ENCODE results near the gene FAM124B. TPM values are rescaled to one million over a fixed set of nuclear protein-coding genes. Genes with fewer than 3 reads are reported as not detected.
A peak's percentile ranks its signal among the peaks of the same experiment; 100 is the strongest.

Gene FAM124B
- total RNA-seq, 1 donor from 2014 or later, result not detected

DNA sequence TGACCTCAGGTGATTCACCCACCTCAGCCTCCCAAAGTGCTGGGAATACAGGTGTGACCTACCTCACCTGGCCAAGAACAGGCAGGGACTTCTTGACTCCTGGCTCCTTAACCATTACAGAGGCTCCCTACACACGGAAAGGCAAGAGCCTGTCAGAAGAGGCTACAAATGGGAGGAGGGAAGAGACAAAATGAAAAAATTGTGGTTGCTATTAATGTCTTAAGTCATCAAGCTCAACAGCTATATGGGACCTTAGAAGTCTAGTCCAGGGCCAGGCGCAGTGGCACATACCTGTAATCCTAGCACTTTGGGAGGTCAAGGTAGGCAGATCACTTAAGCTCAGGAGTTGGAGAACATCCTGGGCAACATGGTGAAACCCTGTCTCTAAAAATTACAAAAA, 11.5 kb upstream of the FAM124B start:
- no peak for DNase-seq (ENCODE audit: extremely low spot score, unreplicated experiment)
- TF ChIP-seq, protein P1, sequence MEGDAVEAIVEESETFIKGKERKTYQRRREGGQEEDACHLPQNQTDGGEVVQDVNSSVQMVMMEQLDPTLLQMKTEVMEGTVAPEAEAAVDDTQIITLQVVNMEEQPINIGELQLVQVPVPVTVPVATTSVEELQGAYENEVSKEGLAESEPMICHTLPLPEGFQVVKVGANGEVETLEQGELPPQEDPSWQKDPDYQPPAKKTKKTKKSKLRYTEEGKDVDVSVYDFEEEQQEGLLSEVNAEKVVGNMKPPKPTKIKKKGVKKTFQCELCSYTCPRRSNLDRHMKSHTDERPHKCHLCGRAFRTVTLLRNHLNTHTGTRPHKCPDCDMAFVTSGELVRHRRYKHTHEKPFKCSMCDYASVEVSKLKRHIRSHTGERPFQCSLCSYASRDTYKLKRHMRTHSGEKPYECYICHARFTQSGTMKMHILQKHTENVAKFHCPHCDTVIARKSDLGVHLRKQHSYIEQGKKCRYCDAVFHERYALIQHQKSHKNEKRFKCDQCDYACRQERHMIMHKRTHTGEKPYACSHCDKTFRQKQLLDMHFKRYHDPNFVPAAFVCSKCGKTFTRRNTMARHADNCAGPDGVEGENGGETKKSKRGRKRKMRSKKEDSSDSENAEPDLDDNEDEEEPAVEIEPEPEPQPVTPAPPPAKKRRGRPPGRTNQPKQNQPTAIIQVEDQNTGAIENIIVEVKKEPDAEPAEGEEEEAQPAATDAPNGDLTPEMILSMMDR (IDR thresholded peaks at IDR 0.05), result no peak
- H3K9me3 Mint-ChIP-seq (ENCODE audit: unreplicated experiment), result no peaks in the 10 kb centered on the region
- H3K4me3 Mint-ChIP-seq (ENCODE audit: unreplicated experiment), result no peak overlapping the region
- peaks cover 4% of the 10 kb centered on the region for H3K27me3 Mint-ChIP-seq (ENCODE audit: unreplicated experiment)
- no peaks in the 10 kb centered on the region for H3K36me3 Mint-ChIP-seq (ENCODE audit: unreplicated experiment)
- H3K4me1 Mint-ChIP-seq (ENCODE audit: unreplicated experiment), result no peaks in the 10 kb centered on the region
- H3K27ac Mint-ChIP-seq (ENCODE audit: unreplicated experiment), result no peak overlapping the region

DNA sequence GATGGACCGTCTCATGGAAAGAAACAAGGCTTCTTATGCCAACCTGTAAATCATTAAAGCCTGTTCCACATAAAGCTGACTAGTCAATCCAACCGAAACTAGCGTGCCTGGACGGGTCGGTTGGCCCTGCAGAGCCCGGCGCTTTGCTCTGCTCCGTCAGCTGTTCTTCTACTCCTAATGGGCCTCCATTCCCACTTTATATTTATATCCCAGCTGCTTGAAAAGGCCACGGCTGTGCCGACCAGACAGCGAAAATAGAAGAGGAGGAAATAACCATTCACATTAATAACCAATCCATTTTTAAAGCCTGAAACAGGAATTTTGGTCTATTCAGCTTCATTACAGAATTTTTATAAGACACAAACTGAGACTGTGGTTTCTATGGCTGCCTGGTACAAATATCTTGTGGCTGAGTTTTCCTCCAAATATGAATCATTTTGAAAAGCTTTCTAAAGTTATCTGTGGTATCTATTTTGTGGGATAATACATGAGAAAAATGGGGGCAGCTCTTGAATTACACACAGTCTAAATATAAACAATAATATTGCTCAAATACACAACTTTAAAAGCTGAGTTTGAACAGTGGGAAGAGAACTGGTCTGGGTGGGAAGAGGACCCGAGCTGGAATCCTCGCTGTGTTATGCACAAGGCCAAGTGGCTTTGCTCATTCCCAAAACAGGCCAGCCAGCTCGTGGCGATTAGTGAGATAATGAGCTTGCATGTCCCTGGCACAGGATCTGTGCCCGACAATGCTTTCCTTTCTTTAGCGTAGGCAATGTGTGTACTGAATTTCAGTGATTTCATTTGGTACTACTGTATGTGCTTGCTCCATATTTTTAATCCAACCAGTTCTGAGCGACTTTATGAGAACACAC, 10.5 kb upstream of the FAM124B start:
- no peaks in the 10 kb centered on the region for H3K4me1 Mint-ChIP-seq (ENCODE audit: unreplicated experiment)
- no peak overlapping the region for H3K27ac Mint-ChIP-seq (ENCODE audit: unreplicated experiment)
- H3K36me3 Mint-ChIP-seq (ENCODE audit: unreplicated experiment), result no peaks in the 10 kb centered on the region
- DNase-seq (ENCODE audit: extremely low spot score, unreplicated experiment), result peak; percentile 68
- H3K9me3 Mint-ChIP-seq (ENCODE audit: unreplicated experiment), result no peaks in the 10 kb centered on the region
- H3K27me3 Mint-ChIP-seq (ENCODE audit: unreplicated experiment), result peaks cover 4% of the 10 kb centered on the region
- no peak overlapping the region for H3K4me3 Mint-ChIP-seq (ENCODE audit: unreplicated experiment)
- TF ChIP-seq, protein P1 (IDR thresholded peaks at IDR 0.05), result no peak

GRCh38 chr2:224410946-224411561, 9.1 kb upstream of the FAM124B start:
- no peaks in the 10 kb centered on the region for H3K4me1 Mint-ChIP-seq (ENCODE audit: unreplicated experiment)
- H3K27ac Mint-ChIP-seq (ENCODE audit: unreplicated experiment), result no peak overlapping the region
- no peak for DNase-seq (ENCODE audit: extremely low spot score, unreplicated experiment)
- peaks cover 2% of the 10 kb centered on the region for H3K27me3 Mint-ChIP-seq (ENCODE audit: unreplicated experiment)
- TF ChIP-seq, protein P1 (IDR thresholded peaks at IDR 0.05), result no peak
- no peaks in the 10 kb centered on the region for H3K9me3 Mint-ChIP-seq (ENCODE audit: unreplicated experiment)
- H3K36me3 Mint-ChIP-seq (ENCODE audit: unreplicated experiment), result no peaks in the 10 kb centered on the region
- H3K4me3 Mint-ChIP-seq (ENCODE audit: unreplicated experiment), result no peak overlapping the region

- H3K9me3 Mint-ChIP-seq (ENCODE audit: unreplicated experiment), result no peaks in the 10 kb centered on the region
- DNase-seq (ENCODE audit: extremely low spot score, unreplicated experiment), result no peak
- H3K27me3 Mint-ChIP-seq (ENCODE audit: unreplicated experiment), result peaks cover 2% of the 10 kb centered on the region
- no peak overlapping the region for H3K27ac Mint-ChIP-seq (ENCODE audit: unreplicated experiment)
- no peaks in the 10 kb centered on the region for H3K36me3 Mint-ChIP-seq (ENCODE audit: unreplicated experiment)
- TF ChIP-seq, protein P1 (IDR thresholded peaks at IDR 0.05), result no peak
- H3K4me3 Mint-ChIP-seq (ENCODE audit: unreplicated experiment), result no peak overlapping the region
- H3K4me1 Mint-ChIP-seq (ENCODE audit: unreplicated experiment), result no peaks in the 10 kb centered on the region
These were observed 6.8 kb upstream of the FAM124B start for GRCh38 chr2:224408676-224409075.

- TF ChIP-seq, protein P1 (IDR thresholded peaks at IDR 0.05), result no peak
- Mint-ChIP-seq H3K4me1 (ENCODE audit: unreplicated experiment) (peaks cover under 1% of the 10 kb centered on the region), H3K4me3 (ENCODE audit: unreplicated experiment) (no peak overlapping the region), H3K27ac (ENCODE audit: unreplicated experiment) (no peak overlapping the region), H3K36me3 (ENCODE audit: unreplicated experiment) (no peaks in the 10 kb centered on the region), H3K27me3 (ENCODE audit: unreplicated experiment) (peaks cover 2% of the 10 kb centered on the region), H3K9me3 (ENCODE audit: unreplicated experiment) (no peaks in the 10 kb centered on the region)
- peak; percentile 48 for DNase-seq (ENCODE audit: extremely low spot score, unreplicated experiment)
These were observed 5.4 kb upstream of the FAM124B start for GRCh38 chr2:224407241-224407701.

Measured in osteocyte (in vitro differentiated cells).